Panc1 (cell line): ENCODE data around the gene XPNPEP3. TPM values are rescaled to one million over a fixed set of nuclear protein-coding genes. Genes with fewer than 3 reads are reported as not detected.

Source experiments
- ATAC-seq: fragments of 200-7000 bp; cut with Tn5 transposase; 2 replicates; pipeline ENCODE4 v1.9.1; 2020; ENCODE audit warnings: mild to moderate bottlenecking, moderate library complexity
- BruUV-seq: library from RNA; stranded (reverse); fragments of 400-500 nt; replicated peaks from 2 replicates; lab custom pipeline; 2021; lab: Mats Ljungman, UMichigan
- CTCF ChIA-PET: fragments of 300-600 bp; sonication (Branson Sonifier 250); formaldehyde crosslinking; loops from one replicate; lab custom pipeline; 2022; ENCODE audit warnings: antibody characterized with exemption; lab: Charles Lee
- POLR2A ChIA-PET: fragments of 300-600 bp; sonication (Branson Sonifier 250); formaldehyde crosslinking; loops from one replicate; lab custom pipeline; 2022; ENCODE audit warnings: antibody characterized with exemption; lab: Charles Lee
- DNase-seq: peaks from one replicate; pipeline ENCODE4 v3.0.0-alpha.2; 2010; ENCODE audit warnings: low read depth, low spot score
- H3K27ac ChIP-seq: 2 replicates; pipeline ENCODE4 v1.5.1; 2011; ENCODE audit warnings: mild to moderate bottlenecking, low read length, inconsistent platforms
- H3K27me3 ChIP-seq: fragments of 200-500 bp; sonication (Bioruptor generic); 2 replicates; pipeline ENCODE4 v1.6.0; 2014; ENCODE audit warnings: low read length, inconsistent platforms; ENCODE audit not compliant: control insufficient read depth, insufficient read depth
- H3K36me3 ChIP-seq: fragments of 200-500 bp; sonication (Bioruptor generic); 2 replicates; pipeline ENCODE4 v1.5.1; 2014; ENCODE audit warnings: inconsistent platforms, mild to moderate bottlenecking, low read length, moderate library complexity; ENCODE audit not compliant: control insufficient read depth, insufficient read depth
- H3K4me1 ChIP-seq: 2 replicates; pipeline ENCODE4 v1.5.1; 2011; ENCODE audit warnings: inconsistent platforms, mild to moderate bottlenecking, low read length, moderate library complexity; ENCODE audit not compliant: control insufficient read depth, insufficient read depth
- H3K4me3 ChIP-seq, 2 experiments: 2 replicates each; pipeline ENCODE4 v1.5.1; 2011 to 2012; ENCODE audit warnings: low read depth in 2 of 2, low read length in 2 of 2, mild to moderate bottlenecking in 2 of 2, inconsistent platforms in 1 of 2, moderate library complexity in 1 of 2
- H3K9me3 ChIP-seq: fragments of 200-500 bp; sonication (Bioruptor generic); 2 replicates; pipeline ENCODE4 v1.5.1; 2014; ENCODE audit warnings: low read depth, mild to moderate bottlenecking, inconsistent platforms, low read length, moderate library complexity; ENCODE audit not compliant: control insufficient read depth, insufficient read depth
- POLR2AphosphoS5 ChIP-seq: IDR thresholded peaks from 2 replicates; pipeline ENCODE4 v1.6.1; 2012; ENCODE audit warnings: mild to moderate bottlenecking, low read depth, low read length, moderate library complexity
- SIN3A ChIP-seq: IDR thresholded peaks from 2 replicates; pipeline ENCODE4 v1.6.1; 2012; ENCODE audit warnings: low read depth, mild to moderate bottlenecking, low read length, moderate library complexity, borderline replicate concordance; ENCODE audit not compliant: insufficient read depth
- TCF7L2 ChIP-seq: IDR thresholded peaks from 2 replicates; pipeline ENCODE4 v1.6.1; 2011; ENCODE audit warnings: mild to moderate bottlenecking, low read depth, low read length, inconsistent platforms
- in situ Hi-C: cut with HindIII; loops from 2 replicates; pipeline ENCODE4 v1.10.0; 2016; ENCODE audit warnings: low sequenced_read_pairs, low pct_unique_long_range_greater_than_20kb
- intact Hi-C: fragments of 100-400 bp; cut with micrococcal nuclease; formaldehyde crosslinking; loops from one replicate; pipeline ENCODE4 v1.10.0; 2022; ENCODE audit not compliant: unreplicated experiment
- total RNA-seq: library from RNA; stranded (reverse); gene quantifications from one replicate; pipeline ENCODE4 v1.2.1, GENCODE V29; 2021; ENCODE audit not compliant: unreplicated experiment
- TF ChIP-seq, protein P1 (sequence below): fragments of 450-650 bp; IDR thresholded peaks from 2 replicates; pipeline ENCODE4 v1.5.1; 2017; ENCODE audit warnings: mild to moderate bottlenecking
- TF ChIP-seq, protein P2 (sequence below), 2 experiments: IDR thresholded peaks; 2 replicates each; pipeline ENCODE4 v1.6.1; 2011 to 2012; ENCODE audit warnings: low read depth in 2 of 2, control low read depth in 1 of 2, low read length in 1 of 2, mild to moderate bottlenecking in 1 of 2, moderate library complexity in 1 of 2; ENCODE audit not compliant: insufficient read depth in 1 of 2

The XPNPEP3 gene
- total RNA-seq, 1 experiment from 2014 or later = 21.0 TPM

DNA sequence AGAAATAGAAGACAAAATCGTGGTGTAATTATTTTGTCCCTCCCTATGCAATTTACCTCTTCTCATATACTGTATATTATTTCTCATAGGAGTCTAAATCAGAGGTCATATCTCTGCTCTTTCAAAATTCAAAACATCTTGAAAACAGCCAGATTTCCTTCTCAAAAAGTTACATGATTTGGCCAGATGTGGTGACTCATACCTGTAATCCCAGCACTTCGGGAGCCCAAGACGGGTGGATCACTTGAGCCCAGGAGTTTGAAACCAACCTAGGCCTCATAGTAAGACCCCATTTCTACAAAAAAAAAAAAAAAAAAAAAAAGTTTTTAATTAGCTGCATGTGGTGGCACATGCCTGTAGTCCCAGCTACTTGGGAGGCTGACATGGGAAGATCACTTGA is 33.9 kb downstream of the XPNPEP3 start:
- H3K36me3 ChIP-seq = no peaks in the 10 kb centered on the region
- no peaks in the 10 kb centered on the region for H3K27me3 ChIP-seq
- POLR2A ChIA-PET = no interaction called here
- no peak overlapping the region for H3K27ac ChIP-seq
- H3K4me3 ChIP-seq = no peak overlapping the region
- no peak for DNase-seq
- in situ Hi-C loops = no loop called here
- intact Hi-C loops = no loop called here
- H3K4me1 ChIP-seq = no peaks in the 10 kb centered on the region
- no peak for TF ChIP-seq POLR2AphosphoS5
- H3K9me3 ChIP-seq = no peaks in the 10 kb centered on the region
- CTCF ChIA-PET = no interaction called here
- BruUV-seq = no TSS peak
- no peak for ATAC-seq

DNA sequence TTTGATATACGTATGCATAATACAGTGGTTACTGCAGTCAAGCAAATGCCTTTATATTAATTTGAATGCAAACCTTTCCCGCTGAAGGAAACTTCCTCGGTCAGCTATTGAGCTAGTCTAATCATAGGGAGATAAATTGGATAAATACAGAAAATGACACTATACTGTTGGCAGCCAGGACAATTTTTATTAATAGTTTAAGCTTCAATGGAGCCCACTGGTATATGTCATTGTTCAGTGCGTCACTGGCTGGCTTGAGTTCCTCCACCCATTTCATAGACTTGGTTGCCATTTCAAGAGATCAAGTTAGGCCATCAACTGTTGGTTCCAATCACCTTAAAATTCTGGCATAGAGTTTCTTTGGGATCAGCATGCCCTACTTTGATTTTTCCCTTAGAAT is 37.5 kb downstream of the XPNPEP3 start:
- ChIA-PET POLR2A (no interaction called here), CTCF (interaction anchor here (0.6 kb wide), 1 partner anchor 74 kb away, joined by 5 read pairs; no protein-coding TSS in a partner anchor)

More for the DNA sequence above, 37.5 kb downstream of the XPNPEP3 start:
- Histone ChIP-seq H3K36me3 (no peaks in the 10 kb centered on the region), H3K4me1 (peaks cover 4% of the 10 kb centered on the region; the same call in 1 of the 2 replicates), H3K4me3 (no peak overlapping the region), H3K27me3 (no peaks in the 10 kb centered on the region), H3K27ac (no peak overlapping the region), H3K9me3 (no peaks in the 10 kb centered on the region)
- DNase-seq = no peak
- intact Hi-C loops (no loop called here), in situ Hi-C loops (no loop called here)
- TF ChIP-seq, protein P1, sequence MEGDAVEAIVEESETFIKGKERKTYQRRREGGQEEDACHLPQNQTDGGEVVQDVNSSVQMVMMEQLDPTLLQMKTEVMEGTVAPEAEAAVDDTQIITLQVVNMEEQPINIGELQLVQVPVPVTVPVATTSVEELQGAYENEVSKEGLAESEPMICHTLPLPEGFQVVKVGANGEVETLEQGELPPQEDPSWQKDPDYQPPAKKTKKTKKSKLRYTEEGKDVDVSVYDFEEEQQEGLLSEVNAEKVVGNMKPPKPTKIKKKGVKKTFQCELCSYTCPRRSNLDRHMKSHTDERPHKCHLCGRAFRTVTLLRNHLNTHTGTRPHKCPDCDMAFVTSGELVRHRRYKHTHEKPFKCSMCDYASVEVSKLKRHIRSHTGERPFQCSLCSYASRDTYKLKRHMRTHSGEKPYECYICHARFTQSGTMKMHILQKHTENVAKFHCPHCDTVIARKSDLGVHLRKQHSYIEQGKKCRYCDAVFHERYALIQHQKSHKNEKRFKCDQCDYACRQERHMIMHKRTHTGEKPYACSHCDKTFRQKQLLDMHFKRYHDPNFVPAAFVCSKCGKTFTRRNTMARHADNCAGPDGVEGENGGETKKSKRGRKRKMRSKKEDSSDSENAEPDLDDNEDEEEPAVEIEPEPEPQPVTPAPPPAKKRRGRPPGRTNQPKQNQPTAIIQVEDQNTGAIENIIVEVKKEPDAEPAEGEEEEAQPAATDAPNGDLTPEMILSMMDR = no peak
- TF ChIP-seq, protein P2, sequence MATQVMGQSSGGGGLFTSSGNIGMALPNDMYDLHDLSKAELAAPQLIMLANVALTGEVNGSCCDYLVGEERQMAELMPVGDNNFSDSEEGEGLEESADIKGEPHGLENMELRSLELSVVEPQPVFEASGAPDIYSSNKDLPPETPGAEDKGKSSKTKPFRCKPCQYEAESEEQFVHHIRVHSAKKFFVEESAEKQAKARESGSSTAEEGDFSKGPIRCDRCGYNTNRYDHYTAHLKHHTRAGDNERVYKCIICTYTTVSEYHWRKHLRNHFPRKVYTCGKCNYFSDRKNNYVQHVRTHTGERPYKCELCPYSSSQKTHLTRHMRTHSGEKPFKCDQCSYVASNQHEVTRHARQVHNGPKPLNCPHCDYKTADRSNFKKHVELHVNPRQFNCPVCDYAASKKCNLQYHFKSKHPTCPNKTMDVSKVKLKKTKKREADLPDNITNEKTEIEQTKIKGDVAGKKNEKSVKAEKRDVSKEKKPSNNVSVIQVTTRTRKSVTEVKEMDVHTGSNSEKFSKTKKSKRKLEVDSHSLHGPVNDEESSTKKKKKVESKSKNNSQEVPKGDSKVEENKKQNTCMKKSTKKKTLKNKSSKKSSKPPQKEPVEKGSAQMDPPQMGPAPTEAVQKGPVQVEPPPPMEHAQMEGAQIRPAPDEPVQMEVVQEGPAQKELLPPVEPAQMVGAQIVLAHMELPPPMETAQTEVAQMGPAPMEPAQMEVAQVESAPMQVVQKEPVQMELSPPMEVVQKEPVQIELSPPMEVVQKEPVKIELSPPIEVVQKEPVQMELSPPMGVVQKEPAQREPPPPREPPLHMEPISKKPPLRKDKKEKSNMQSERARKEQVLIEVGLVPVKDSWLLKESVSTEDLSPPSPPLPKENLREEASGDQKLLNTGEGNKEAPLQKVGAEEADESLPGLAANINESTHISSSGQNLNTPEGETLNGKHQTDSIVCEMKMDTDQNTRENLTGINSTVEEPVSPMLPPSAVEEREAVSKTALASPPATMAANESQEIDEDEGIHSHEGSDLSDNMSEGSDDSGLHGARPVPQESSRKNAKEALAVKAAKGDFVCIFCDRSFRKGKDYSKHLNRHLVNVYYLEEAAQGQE (IDR thresholded peaks at IDR 0.05; ENCODE audit: insufficient read depth in 1 of 2, low read depth in 2 of 2, low read length in 1 of 2) = no peak
- TF ChIP-seq TCF7L2 (no peak), POLR2AphosphoS5 (no peak), SIN3A (no peak)
- ATAC-seq = no peak
- no TSS peak for BruUV-seq
